ENCODE measurements around the gene RASSF5. TPM values are rescaled to one million over a fixed set of nuclear protein-coding genes. Genes with fewer than 3 reads are reported as not detected.

RASSF5 gene
- total RNA-seq, 4 donors from 2014 or later, result 6.6 to 23.0 (median 10.5) TPM

GRCh38 chr1:206538086-206538770 is 30.9 kb downstream of the RASSF5 start:
- Histone ChIP-seq H3K36me3 (peaks cover 0 to 4% (median 0%) of the 10 kb centered on the region in 4 donors), H3K4me1 (peaks cover 8 to 15% (median 10%) of the 10 kb centered on the region in 4 donors), H3K9me3 (no peaks in the 10 kb centered on the region), H3K4me3 (no peak overlapping the region), H3K27ac (replicated peaks in 1 of 4) (no peak overlapping the region), H3K27me3 (no peaks in the 10 kb centered on the region)
- TF ChIP-seq CTCF (IDR thresholded peaks at IDR 0.05), result no peak
- WGBS, result 90% methylated on average over 5 of the region's 6 CpGs
- intact Hi-C loops (cut with DNase I), result no loop called here
- DNase-seq (ENCODE audit: extremely low spot score), result no peak

GRCh38 chr1:206538901-206539640 is 31.7 kb downstream of the RASSF5 start:
- Histone ChIP-seq H3K27ac (replicated peaks in 1 of 4) (no peak overlapping the region), H3K9me3 (no peaks in the 10 kb centered on the region), H3K36me3 (peaks cover 0 to 4% (median 0%) of the 10 kb centered on the region in 4 donors), H3K27me3 (no peaks in the 10 kb centered on the region), H3K4me1 (peaks cover 8 to 15% (median 10%) of the 10 kb centered on the region in 4 donors), H3K4me3 (no peak overlapping the region)
- intact Hi-C loops (cut with DNase I), result no loop called here
- TF ChIP-seq POLR2A (IDR thresholded peaks at IDR 0.05; ENCODE audit: low read depth) (no peak), POLR2AphosphoS5 (IDR thresholded peaks at IDR 0.05) (no peak), EP300 (IDR thresholded peaks at IDR 0.05) (no peak)
- DNase-seq (ENCODE audit: extremely low spot score), result no peak
- 88% methylated on average over 10 of the region's 10 CpGs for WGBS

- Histone ChIP-seq H3K27me3 (no peaks in the 10 kb centered on the region), H3K27ac (replicated peaks in 1 of 4) (peak overlapping the region in 3 of 4 donors; percentile 36 to 51 (median 40)), H3K4me3 (no peak overlapping the region), H3K9me3 (no peaks in the 10 kb centered on the region), H3K36me3 (peaks cover 0 to 4% (median 0%) of the 10 kb centered on the region in 4 donors), H3K4me1 (peaks cover 8 to 22% (median 16%) of the 10 kb centered on the region in 4 donors)
- WGBS, result 55% methylated on average over 8 of the region's 8 CpGs
- no peak for TF ChIP-seq CTCF (IDR thresholded peaks at IDR 0.05)
- TF ChIP-seq EP300 (IDR thresholded peaks at IDR 0.05), result no peak
- no peak for TF ChIP-seq POLR2A (IDR thresholded peaks at IDR 0.05; ENCODE audit: low read depth)
- no peak for TF ChIP-seq POLR2AphosphoS5 (IDR thresholded peaks at IDR 0.05)
- intact Hi-C loops (cut with DNase I), result no loop called here
- no peak for DNase-seq (ENCODE audit: extremely low spot score)
Observed at GRCh38 chr1:206540044-206540780, 32.9 kb downstream of the RASSF5 start.

- H3K9me3 ChIP-seq, result no peaks in the 10 kb centered on the region
Observed at GRCh38 chr1:206541236-206541833, 34.0 kb downstream of the RASSF5 start.

GRCh38 chr1:206544562-206545257 is 37.4 kb downstream of the RASSF5 start:
- Histone ChIP-seq H3K27ac (replicated peaks in 1 of 4) (no peak overlapping the region), H3K4me1 (peaks cover 7 to 18% (median 16%) of the 10 kb centered on the region in 4 donors), H3K4me3 (no peak overlapping the region), H3K36me3 (no peaks in the 10 kb centered on the region), H3K9me3 (no peaks in the 10 kb centered on the region), H3K27me3 (no peaks in the 10 kb centered on the region)
- 16% methylated on average over 8 of the region's 9 CpGs for WGBS
- peak; percentile 95 for DNase-seq (ENCODE audit: extremely low spot score)
- TF ChIP-seq EP300 (IDR thresholded peaks at IDR 0.05), result no peak
- peak; percentile 83 to 91 (median 86) for TF ChIP-seq CTCF (IDR thresholded peaks at IDR 0.05)
- TF ChIP-seq POLR2AphosphoS5 (IDR thresholded peaks at IDR 0.05), result no peak
- intact Hi-C loops (cut with DNase I), result loop anchor here (1.0 to 2.0 kb wide), 2 partner anchors 39 to 54 kb away; no protein-coding TSS in a partner anchor

More at GRCh38 chr1:206541236-206541833, 34.0 kb downstream of the RASSF5 start:
- Histone ChIP-seq H3K27me3 (no peaks in the 10 kb centered on the region), H3K36me3 (peaks cover 0 to 4% (median 0%) of the 10 kb centered on the region in 4 donors), H3K4me3 (no peak overlapping the region), H3K4me1 (peaks cover 8 to 22% (median 16%) of the 10 kb centered on the region in 4 donors), H3K27ac (replicated peaks in 1 of 4) (peak overlapping the region in 1 of 4 donors; percentile 36)
- TF ChIP-seq POLR2AphosphoS5 (IDR thresholded peaks at IDR 0.05) (no peak), EP300 (IDR thresholded peaks at IDR 0.05) (no peak), POLR2A (IDR thresholded peaks at IDR 0.05; ENCODE audit: low read depth) (no peak)
- no peak for DNase-seq (ENCODE audit: extremely low spot score)
- intact Hi-C loops (cut with DNase I), result no loop called here
- 97% methylated on average over 7 of the region's 7 CpGs for WGBS
